GM19328 (cell line): ENCODE results near the gene CSNK1A1.
"Not testable (repeated sequence)": the region's sequence is repeated elsewhere in the genome, so short reads cannot be mapped to it uniquely, and the experiment has no call there.

Experiments used
- ATAC-seq: cut with Tn5 transposase; IDR thresholded peaks from one replicate; pipeline ENCODE4 v1.9.1; 2021; ENCODE audit warnings: mild to moderate bottlenecking, moderate library complexity; ENCODE audit not compliant: unreplicated experiment

CSNK1A1 gene

GRCh38 chr5:149459891-149460290 lies 91.3 kb downstream of the CSNK1A1 start:
- ATAC-seq = no peak

- ATAC-seq = no peak
Measured at GRCh38 chr5:149457393-149457763, 93.9 kb downstream of the CSNK1A1 start.

- ATAC-seq = no peak
Measured at GRCh38 chr5:149456597-149457392, 94.4 kb downstream of the CSNK1A1 start.

- no peak for ATAC-seq
Measured at GRCh38 chr5:149455889-149456409, 95.3 kb downstream of the CSNK1A1 start.

DNA sequence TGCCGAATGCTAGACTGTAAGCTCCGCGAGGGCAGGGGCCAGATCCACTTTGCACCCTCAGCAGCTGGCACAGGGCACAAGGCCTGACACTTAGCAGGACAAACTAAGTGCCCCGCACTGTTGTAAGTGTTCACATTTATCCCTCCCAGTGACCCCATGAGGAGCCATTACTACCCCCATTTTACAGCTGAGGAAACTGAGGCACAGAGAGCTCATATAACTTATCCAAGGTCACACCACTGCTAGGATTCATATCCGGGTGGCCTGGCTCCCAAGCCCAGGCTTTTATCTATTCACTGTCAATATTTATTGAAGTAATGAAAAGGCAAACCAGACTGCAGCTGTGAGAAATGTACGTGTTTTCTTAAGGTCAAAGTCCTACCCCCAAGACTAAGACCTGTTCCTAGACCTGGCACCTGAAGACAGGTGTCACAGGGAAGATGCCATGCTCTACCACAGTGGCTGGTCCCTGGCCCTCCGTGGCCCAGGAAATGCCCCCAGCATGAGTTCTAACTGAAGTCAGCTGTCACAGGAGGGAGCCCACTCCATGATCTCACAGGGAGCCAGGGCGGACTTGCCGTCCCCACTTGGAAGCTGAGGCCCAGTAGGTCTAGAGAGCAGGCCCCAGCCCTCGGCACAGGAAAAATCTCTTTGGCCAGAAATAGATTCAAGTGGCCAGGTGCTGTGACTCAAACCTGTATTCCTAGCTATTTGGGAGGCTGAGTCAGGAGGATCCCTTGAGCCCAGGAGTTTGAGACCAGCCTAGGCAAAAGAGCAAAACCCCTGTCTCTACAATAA lies 97.4 kb downstream of the CSNK1A1 start:
- no peak for ATAC-seq

- no peak for ATAC-seq
Measured at GRCh38 chr5:149452665-149453617, 98.3 kb downstream of the CSNK1A1 start.

DNA sequence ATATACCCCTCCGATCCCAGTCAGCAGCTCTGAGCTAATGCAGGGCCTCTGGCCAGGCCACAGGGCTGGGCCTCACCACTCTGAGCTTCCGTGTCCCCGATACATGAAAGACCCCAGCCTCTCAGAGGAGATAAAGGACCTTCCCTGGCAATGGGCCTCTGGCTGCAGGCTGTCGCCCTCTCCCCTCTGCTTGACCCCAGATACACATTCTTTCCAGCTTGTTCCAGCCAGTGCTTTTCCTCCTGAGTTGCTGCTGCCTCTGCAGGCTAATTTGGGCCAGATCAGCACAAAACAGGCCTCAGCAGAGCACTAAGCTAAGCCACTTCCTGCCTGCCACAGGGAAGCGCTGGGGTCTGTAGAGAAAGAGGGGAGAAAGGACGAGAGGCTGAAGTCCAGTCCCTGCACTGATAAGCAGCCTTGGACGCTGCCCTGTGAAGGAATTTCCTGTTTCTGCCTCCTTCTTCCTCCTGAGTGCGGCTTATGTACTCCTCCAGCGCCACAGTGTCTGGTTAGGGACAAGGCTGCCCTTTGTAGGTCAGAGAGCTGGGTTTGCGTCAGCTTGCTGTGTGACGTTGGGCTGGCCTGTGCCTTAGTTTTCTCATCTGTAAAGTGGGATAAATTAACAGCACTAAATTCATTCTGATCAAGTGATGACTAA lies 99.1 kb downstream of the CSNK1A1 start:
- ATAC-seq = no peak

- no peak for ATAC-seq
Measured at GRCh38 chr5:149450199-149450598, 101.0 kb downstream of the CSNK1A1 start.

DNA sequence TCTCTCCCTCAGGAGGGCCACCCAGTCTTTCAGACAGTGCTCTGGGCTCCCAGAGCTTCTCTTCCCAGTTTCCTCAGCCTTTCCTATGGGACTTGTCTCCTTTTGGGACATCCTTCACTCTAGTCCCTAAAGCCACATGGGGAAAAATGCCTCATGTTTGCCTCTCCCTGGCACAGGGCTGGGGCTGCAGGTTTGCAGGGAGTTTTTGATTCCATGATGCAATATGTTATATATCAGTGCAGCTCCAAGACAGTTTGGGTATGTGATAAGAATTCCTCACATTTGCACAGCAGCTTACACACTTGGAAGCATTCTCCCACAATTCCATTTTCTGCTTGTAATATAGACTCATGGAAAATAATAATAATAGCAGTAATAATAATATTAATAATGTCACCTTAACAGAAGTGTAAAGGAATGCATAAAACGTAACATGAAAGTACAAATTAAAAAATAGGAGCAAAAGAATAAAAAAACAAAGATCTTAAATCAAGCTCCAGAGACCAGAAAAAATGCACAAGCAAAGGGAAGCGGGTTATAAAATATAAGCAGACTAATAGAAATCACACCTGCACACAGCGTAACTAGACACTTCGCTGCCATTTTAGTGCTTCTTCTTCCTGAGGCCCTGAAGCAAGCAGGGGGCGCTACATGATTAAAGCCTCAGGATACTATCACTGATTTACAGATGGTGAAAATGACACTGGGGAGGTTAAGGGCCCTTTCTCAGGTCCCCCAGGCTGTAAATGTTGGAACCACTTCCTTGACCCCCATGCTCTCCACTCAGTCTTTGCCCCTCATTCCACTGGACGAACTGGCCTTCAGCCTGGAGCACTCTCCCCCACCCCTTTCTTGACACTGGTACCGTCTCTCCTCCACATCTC lies 102.2 kb downstream of the CSNK1A1 start:
- ATAC-seq = no peak

DNA sequence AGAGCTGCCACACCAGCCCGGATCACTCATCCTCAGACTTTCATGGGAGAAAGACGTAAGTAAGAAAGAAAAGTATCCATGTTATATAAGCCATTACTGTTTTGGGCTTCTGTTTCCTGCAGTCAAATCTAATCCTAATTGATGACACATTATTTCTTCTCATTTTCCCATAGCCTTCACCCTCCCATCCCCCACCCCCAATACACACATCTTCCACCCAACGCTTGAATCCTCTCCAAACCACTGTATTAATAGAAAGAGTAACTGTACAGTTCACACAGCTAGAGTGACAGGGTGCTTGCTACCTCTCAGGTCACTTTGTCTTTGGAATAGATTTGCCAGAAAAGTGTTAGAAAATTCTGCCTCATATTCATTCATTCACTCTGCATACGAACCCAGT lies 102.8 kb downstream of the CSNK1A1 start:
- no peak for ATAC-seq

DNA sequence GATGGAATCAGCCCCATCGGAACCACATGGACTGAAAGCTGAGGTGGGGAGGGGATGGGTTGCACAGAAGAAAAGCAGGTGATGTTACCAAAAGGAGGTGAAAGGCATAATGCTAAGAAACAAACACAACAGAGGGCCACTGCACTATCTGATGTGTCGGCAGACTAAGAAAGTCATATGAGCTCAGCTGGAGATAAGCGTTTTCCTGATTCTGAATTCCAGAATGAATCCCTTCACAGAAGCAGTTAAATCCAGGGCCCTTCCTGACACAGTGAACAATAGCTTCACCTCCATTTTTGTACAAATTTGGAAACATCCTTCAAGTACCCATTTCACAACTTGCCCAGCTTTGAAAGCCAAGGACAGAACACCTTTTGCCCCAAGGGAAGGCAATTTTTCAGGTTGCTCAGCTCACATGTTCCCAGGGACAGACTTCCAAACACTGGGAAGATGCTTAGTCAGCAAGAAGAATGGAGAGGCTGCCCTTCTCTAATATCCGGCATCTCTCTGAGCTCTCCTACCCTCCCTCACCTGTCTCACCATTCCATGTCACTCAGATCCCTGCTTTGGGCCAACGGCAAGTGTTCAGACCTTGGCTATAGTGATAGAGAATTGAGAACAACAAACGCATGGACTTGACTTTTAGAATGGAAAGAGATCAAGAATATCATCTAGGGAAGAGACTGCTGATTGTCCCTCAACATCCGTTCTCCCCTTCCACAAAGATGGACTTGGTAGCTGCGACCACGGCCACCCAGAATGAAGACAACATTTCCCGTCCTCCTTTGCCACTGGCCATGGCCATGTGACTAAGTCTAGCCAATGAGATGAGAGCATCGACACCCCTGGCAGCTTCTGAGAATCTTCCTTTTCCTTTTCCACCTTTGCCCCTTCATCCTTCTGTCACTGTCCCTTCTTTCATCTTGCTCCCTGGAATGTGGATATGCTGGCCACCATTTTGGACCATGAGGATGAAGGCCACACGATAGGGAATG lies 103.6 kb downstream of the CSNK1A1 start:
- ATAC-seq = no peak

DNA sequence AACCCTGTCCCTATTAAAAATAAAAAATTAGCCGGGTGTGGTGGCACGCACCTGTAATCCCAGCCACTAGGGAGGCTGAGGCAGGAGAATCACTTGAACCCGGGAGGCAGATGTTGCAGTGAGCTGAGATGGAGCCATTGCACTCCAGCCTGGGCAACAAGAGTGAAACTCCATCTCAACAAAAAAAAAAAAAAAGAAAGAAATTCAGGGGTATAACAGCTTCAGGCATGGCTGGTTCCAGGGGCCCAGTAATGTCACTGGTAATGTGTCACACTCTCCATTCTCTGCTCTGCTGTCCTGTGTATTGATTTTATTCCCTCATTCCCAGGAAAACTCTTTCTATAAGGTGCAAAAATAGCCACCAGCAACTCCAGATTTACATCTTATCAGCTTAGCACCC lies 104.4 kb downstream of the CSNK1A1 start:
- ATAC-seq = not testable (repeated sequence)

GRCh38 chr5:149445739-149446369 lies 105.4 kb downstream of the CSNK1A1 start:
- no peak for ATAC-seq

- ATAC-seq = no peak
Measured at GRCh38 chr5:149445343-149445738, 105.9 kb downstream of the CSNK1A1 start.

- ATAC-seq = not testable (repeated sequence)
Measured at GRCh38 chr5:149444430-149444829, 106.8 kb downstream of the CSNK1A1 start.

- ATAC-seq = no peak
Measured at GRCh38 chr5:149443210-149443609, 108.0 kb downstream of the CSNK1A1 start.

DNA sequence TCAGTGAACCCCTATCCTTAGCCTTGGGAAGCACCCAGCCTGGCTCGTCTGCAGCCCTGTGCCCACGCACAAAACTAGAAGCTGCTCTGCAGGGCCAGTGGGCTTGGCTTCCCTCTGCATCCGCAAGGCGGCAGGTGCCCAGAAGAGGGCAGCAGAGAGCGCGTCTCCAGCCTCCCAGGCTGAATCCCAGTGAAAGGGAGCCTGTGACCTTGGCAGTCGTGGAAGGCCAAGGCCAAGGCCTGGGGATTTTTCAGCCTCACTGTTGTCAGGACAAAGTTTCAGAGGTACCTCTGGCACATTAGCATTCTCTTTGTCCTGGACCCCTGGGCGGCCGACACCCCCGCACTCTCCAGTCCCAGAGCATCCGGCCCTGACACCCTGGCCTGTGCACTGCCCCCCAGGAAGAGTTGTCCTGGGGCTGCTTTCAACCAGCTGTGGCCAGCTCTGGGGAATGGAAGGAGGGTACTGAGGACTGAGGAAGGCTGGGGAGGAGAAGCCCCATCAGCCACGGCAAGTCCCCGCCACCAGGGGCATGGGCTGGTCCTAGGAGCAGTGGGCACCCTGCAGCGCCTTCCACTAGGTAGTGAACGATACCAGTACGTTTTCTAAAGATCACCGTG lies 108.6 kb downstream of the CSNK1A1 start:
- no peak for ATAC-seq
